Activated CD4-positive, alpha-beta T cell treated with anti-CD3 and anti-CD28 coated beads, Interleukin-2, amount 50 U/mL, for 16 hours (primary cell): Measurements from ENCODE around the gene KIFC3.
"Not testable (repeated sequence)": the region's sequence is repeated elsewhere in the genome, so short reads cannot be mapped to it uniquely, and the experiment has no call there.

Source experiments
- DNase-seq: peaks from one replicate; pipeline ENCODE4 v3.0.0-alpha.2; 2020

Gene KIFC3

GRCh38 chr16:57720142-57720575 lies 82.1 kb downstream of the KIFC3 start:
- DNase-seq: peak; percentile 50

- no peak for DNase-seq
These were observed 88.2 kb downstream of the KIFC3 start for GRCh38 chr16:57714047-57714446.

- no peak for DNase-seq
These were observed 88.7 kb downstream of the KIFC3 start for GRCh38 chr16:57713596-57713995.

- not testable (repeated sequence) for DNase-seq
These were observed 89.7 kb downstream of the KIFC3 start for GRCh38 chr16:57712569-57712968.

GRCh38 chr16:57711993-57712392 lies 90.3 kb downstream of the KIFC3 start:
- DNase-seq: no peak

GRCh38 chr16:57711346-57711745 lies 90.9 kb downstream of the KIFC3 start:
- no peak for DNase-seq

- no peak for DNase-seq
These were observed 92.6 kb downstream of the KIFC3 start for GRCh38 chr16:57709663-57710062.
